IgD-negative memory B cell (primary cell): ENCODE measurements around the gene CLPSL1. TPM values are rescaled to one million over a fixed set of nuclear protein-coding genes. Genes with fewer than 3 reads are reported as not detected.

ENCODE experiments used
- H3K27ac Mint-ChIP-seq, 3 donors: one replicate each; pipeline ENCODE4 v1.8.0; 2020 to 2022; ENCODE audit warnings: mild to moderate bottlenecking in 3 of 3, mixed read lengths in 3 of 3, moderate library complexity in 1 of 3
- H3K27me3 Mint-ChIP-seq: one replicate; pipeline ENCODE4 v1.8.0; 2021; ENCODE audit warnings: mixed read lengths
- H3K36me3 Mint-ChIP-seq: one replicate; pipeline ENCODE4 v1.8.0; 2020; ENCODE audit warnings: mild to moderate bottlenecking, mixed read lengths
- H3K4me1 Mint-ChIP-seq, 3 donors: one replicate each; pipeline ENCODE4 v1.8.0; 2020 to 2022; ENCODE audit warnings: mixed read lengths in 3 of 3, mild to moderate bottlenecking in 1 of 3
- H3K4me3 Mint-ChIP-seq, 4 donors: one replicate each; pipeline ENCODE4 v1.8.0; 2020 to 2022; ENCODE audit warnings: mild to moderate bottlenecking in 4 of 4, mixed read lengths in 4 of 4, moderate library complexity in 3 of 4
- H3K9me3 Mint-ChIP-seq, 3 donors: one replicate each; pipeline ENCODE4 v1.8.0; 2020 to 2021; ENCODE audit warnings: mixed read lengths in 3 of 3, mild to moderate bottlenecking in 1 of 3
- polyA plus RNA-seq: library from polyadenylated mRNA; unstranded; fragments of 300-500 nt; fragmentation: Illumina TruSeq; gene quantifications from one replicate; pipeline ENCODE4 v1.2.3, GENCODE V29; 2021

Gene CLPSL1
- polyA plus RNA-seq, 1 donor from 2014 or later: not detected

GRCh38 chr6:35797837-35798526 is 17.2 kb downstream of the CLPSL1 start:
- Mint-ChIP-seq H3K9me3 (no peaks in the 10 kb centered on the region), H3K36me3 (no peaks in the 10 kb centered on the region), H3K27me3 (peaks cover 16% of the 10 kb centered on the region), H3K27ac (no peak overlapping the region), H3K4me3 (no peak overlapping the region), H3K4me1 (no peaks in the 10 kb centered on the region)

- Mint-ChIP-seq H3K27me3 (peaks cover 16% of the 10 kb centered on the region), H3K4me1 (no peaks in the 10 kb centered on the region), H3K27ac (no peak overlapping the region), H3K4me3 (no peak overlapping the region), H3K9me3 (no peaks in the 10 kb centered on the region), H3K36me3 (no peaks in the 10 kb centered on the region)
Measured at GRCh38 chr6:35798706-35799105, 17.9 kb downstream of the CLPSL1 start.

DNA sequence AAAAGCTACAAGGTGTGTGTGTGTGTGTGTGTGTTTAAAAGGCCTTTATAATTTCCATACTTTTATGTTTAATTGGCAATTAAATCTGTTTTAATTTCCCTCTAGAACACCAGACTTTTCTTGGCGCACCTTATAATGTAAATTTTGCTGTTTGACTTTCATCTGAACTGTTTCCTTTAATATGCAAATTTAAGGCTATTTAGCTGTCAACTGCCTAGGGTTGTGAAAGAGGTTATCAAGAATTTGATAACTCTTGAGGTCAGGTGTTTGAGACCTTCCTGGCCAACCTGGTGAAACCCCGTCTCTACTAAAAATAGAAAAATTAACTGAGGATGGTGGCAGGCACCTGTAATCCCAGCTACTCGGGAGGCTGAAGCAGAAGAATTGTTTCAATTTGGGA is 20.3 kb downstream of the CLPSL1 start:
- peaks cover 0 to 5% (median 0%) of the 10 kb centered on the region in 3 donors for H3K9me3 Mint-ChIP-seq
- peaks cover 0 to 2% (median 1%) of the 10 kb centered on the region in 3 donors for H3K4me1 Mint-ChIP-seq
- H3K27me3 Mint-ChIP-seq: peaks cover 22% of the 10 kb centered on the region
- H3K36me3 Mint-ChIP-seq: no peaks in the 10 kb centered on the region
- no peak overlapping the region for H3K27ac Mint-ChIP-seq
- H3K4me3 Mint-ChIP-seq: no peak overlapping the region

- peaks cover 1% of the 10 kb centered on the region for H3K36me3 Mint-ChIP-seq
- peak within 1 kb of the TSS in 1 of 4 donors; percentile 45 for H3K4me3 Mint-ChIP-seq
- peaks cover 0 to 2% (median 1%) of the 10 kb centered on the region in 3 donors for H3K4me1 Mint-ChIP-seq
- H3K27ac Mint-ChIP-seq: no peak within 1 kb of the TSS
- peaks cover 0 to 5% (median 0%) of the 10 kb centered on the region in 3 donors for H3K9me3 Mint-ChIP-seq
- peaks cover 14% of the 10 kb centered on the region for H3K27me3 Mint-ChIP-seq
Measured at GRCh38 chr6:35804996-35805736, 24.3 kb downstream of the CLPSL1 start, which contains the start of gene LHFPL5. Gene LHFPL5, plus strand, starts transcription at chr6:35805352. Its CDS starts 319 bp downstream, at chr6:35805671.

DNA sequence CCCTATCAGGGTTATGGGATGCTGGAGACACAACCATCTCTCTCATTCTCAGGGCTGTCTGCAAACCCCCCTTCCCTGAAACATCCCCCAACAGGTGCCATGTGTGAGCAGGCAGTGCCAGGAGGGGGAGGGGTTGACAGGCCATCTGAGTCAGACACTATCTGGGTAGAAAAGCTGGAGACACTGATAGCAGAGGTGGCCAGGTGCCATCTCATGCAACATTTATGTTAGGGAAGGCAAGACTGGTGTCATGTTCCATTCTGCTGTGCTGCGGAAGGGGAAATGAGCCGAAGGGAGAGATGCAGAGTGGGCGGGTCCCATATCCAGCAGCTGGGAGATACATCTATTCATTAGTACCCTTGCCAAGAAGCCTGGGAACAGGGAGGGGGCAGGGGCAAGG is 27.9 kb downstream of the CLPSL1 start:
- peaks cover 0 to 5% (median 0%) of the 10 kb centered on the region in 3 donors for H3K9me3 Mint-ChIP-seq
- peaks cover 0 to 2% (median 1%) of the 10 kb centered on the region in 3 donors for H3K4me1 Mint-ChIP-seq
- H3K27me3 Mint-ChIP-seq: peaks cover 14% of the 10 kb centered on the region
- H3K27ac Mint-ChIP-seq: no peak overlapping the region
- H3K36me3 Mint-ChIP-seq: peaks cover 1% of the 10 kb centered on the region
- no peak overlapping the region for H3K4me3 Mint-ChIP-seq

DNA sequence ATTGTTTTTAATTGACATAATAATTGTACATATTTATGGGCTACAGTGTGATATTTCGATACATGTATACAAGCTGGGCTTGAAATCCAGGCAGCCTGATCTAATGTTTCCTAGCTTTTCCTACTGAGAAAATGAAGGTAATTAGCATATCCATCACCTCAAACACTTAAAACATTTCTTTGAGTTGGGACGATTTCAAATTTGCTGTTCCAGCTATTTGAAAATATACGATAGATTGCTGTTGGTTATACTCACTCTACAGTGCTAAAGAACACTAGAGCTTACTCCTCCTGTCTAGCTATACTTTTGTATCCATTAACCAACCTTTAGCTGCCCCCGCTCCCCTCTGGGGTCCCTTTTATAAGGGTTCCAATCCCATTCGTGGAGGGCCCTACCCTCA is 29.0 kb downstream of the CLPSL1 start:
- Mint-ChIP-seq H3K27me3 (peaks cover 13% of the 10 kb centered on the region), H3K4me3 (no peak overlapping the region), H3K4me1 (peaks cover 0 to under 1% (median under 1%) of the 10 kb centered on the region in 3 donors), H3K9me3 (peaks cover 0 to 5% (median 0%) of the 10 kb centered on the region in 3 donors), H3K27ac (no peak overlapping the region), H3K36me3 (peaks cover 1% of the 10 kb centered on the region)

- no peaks in the 10 kb centered on the region for H3K4me1 Mint-ChIP-seq
- H3K27ac Mint-ChIP-seq: no peak overlapping the region
- H3K27me3 Mint-ChIP-seq: peaks cover 7% of the 10 kb centered on the region
- H3K4me3 Mint-ChIP-seq: no peak overlapping the region
- H3K9me3 Mint-ChIP-seq: no peaks in the 10 kb centered on the region
- H3K36me3 Mint-ChIP-seq: peaks cover 1% of the 10 kb centered on the region
Measured at GRCh38 chr6:35810971-35811698, 30.3 kb downstream of the CLPSL1 start.

DNA sequence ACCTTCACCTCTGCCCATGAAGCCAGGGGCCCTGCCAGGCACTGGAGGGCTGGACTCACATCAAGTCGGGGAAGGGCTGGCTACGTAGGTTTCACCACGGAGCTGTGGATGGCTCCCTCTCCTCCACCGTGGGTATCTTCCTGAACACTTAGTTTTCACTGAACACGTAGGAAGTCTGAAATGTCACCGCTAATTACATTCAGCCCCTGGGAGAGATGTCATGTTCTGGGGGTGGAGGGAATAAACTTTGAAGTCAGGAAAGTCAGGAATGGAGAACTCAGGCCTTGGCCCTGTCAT is 30.8 kb downstream of the CLPSL1 start:
- peaks cover 4% of the 10 kb centered on the region for H3K27me3 Mint-ChIP-seq
- H3K36me3 Mint-ChIP-seq: peaks cover 1% of the 10 kb centered on the region
- no peaks in the 10 kb centered on the region for H3K4me1 Mint-ChIP-seq
- no peaks in the 10 kb centered on the region for H3K9me3 Mint-ChIP-seq
- no peak overlapping the region for H3K4me3 Mint-ChIP-seq
- H3K27ac Mint-ChIP-seq: no peak overlapping the region

DNA sequence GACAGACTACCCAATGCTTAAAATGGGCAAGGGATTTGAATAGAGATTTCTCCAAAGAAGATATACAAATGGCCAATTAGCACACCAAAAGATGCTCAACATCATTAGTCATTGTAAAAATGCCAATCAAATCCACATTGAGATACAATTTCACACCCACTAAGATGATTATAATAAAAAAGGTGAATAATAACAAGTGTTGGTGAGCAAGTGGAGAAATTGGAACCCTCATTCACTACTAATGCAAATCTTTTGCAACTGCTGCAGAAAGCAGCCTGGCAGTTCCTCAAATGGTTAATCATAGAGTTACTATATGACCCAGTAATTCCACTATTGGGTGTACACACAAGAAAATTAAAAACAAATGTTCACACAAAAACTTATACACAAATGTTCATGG is 36.7 kb downstream of the CLPSL1 start:
- Mint-ChIP-seq H3K4me1 (peaks cover 2 to 5% (median 4%) of the 10 kb centered on the region in 3 donors), H3K27me3 (peaks cover 4% of the 10 kb centered on the region), H3K27ac (no peak overlapping the region), H3K9me3 (peaks cover 0 to 2% (median 0%) of the 10 kb centered on the region in 3 donors), H3K36me3 (peaks cover 1% of the 10 kb centered on the region), H3K4me3 (no peak overlapping the region)

DNA sequence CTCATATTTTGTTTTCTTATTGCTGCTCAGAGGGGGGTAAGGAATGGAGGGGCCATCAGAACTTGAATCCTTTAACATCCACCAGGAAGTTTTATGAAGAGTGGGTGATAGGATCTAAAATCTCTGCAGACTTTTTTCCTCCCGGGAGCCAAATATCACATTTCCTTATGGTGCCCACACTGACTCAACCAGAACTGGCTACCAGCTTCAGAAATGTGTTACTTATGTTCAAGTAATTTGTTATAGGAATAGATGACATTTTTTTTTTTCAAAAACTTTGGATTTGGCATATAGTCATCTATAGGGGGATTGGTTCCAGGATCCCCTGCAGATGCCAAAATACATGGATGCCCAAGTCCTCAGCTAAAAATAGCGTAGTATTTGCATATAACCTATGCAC is 42.8 kb downstream of the CLPSL1 start:
- H3K4me3 Mint-ChIP-seq: no peak overlapping the region
- H3K27me3 Mint-ChIP-seq: peaks cover 9% of the 10 kb centered on the region
- H3K27ac Mint-ChIP-seq: no peak overlapping the region
- no peaks in the 10 kb centered on the region for H3K9me3 Mint-ChIP-seq
- H3K4me1 Mint-ChIP-seq: peaks cover 2 to 5% (median 4%) of the 10 kb centered on the region in 3 donors
- no peaks in the 10 kb centered on the region for H3K36me3 Mint-ChIP-seq

- H3K27me3 Mint-ChIP-seq: peaks cover 9% of the 10 kb centered on the region
- peaks cover 0 to 1% (median 0%) of the 10 kb centered on the region in 3 donors for H3K9me3 Mint-ChIP-seq
- H3K27ac Mint-ChIP-seq: no peak overlapping the region
- H3K4me1 Mint-ChIP-seq: peaks cover 2 to 5% (median 4%) of the 10 kb centered on the region in 3 donors
- peak overlapping the region in 1 of 4 donors; percentile 39 for H3K4me3 Mint-ChIP-seq
- H3K36me3 Mint-ChIP-seq: no peaks in the 10 kb centered on the region
Measured at GRCh38 chr6:35824552-35825192, 43.9 kb downstream of the CLPSL1 start.

DNA sequence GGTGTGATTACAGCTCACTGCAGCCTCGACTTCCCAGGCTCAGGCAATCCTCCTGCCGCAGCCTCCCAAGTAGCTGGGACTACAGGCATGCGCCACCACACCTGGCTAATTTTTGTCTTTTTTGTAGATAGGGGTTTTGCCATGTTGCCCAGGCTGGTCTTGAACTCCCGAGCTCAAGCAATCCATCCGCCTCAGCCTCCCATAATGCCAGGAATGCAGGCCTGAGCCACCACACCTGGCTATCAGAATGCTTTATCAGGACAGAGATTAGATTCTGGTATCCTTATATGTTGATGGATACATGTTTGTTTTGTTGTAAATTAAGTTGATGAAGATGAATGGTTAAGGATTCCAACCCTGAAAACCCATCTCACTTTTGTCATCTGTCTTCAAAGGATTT is 48.5 kb downstream of the CLPSL1 start:
- H3K36me3 Mint-ChIP-seq: peaks cover under 1% of the 10 kb centered on the region
- H3K27ac Mint-ChIP-seq: no peak overlapping the region
- H3K9me3 Mint-ChIP-seq: peaks cover 0 to 1% (median 0%) of the 10 kb centered on the region in 3 donors
- H3K4me3 Mint-ChIP-seq: no peak overlapping the region
- H3K27me3 Mint-ChIP-seq: peaks cover 2% of the 10 kb centered on the region
- H3K4me1 Mint-ChIP-seq: no peaks in the 10 kb centered on the region

- Mint-ChIP-seq H3K4me1 (no peaks in the 10 kb centered on the region), H3K4me3 (no peak overlapping the region), H3K27me3 (no peaks in the 10 kb centered on the region), H3K9me3 (peaks cover 0 to 1% (median 0%) of the 10 kb centered on the region in 3 donors), H3K36me3 (peaks cover 2% of the 10 kb centered on the region), H3K27ac (no peak overlapping the region)
Measured at GRCh38 chr6:35831257-35832007, 50.6 kb downstream of the CLPSL1 start.

DNA sequence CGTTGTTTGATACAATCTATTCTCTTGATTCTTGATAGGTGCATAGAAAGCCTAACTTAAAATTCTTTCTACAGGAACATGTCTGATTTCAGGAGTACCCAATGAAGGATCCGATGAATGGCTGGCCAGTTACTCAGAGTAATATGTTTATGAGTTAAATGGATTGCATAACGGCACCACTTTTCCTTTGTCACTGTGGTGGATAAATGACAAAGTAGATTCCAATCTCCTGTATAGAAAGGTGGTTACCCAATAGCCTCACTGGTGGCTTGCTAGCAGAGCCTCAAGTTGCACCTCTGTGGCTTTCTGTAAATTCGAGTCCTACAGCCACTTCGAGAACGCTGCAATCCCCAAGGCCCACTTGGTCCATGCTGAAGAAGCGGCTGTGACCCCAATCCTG is 52.7 kb downstream of the CLPSL1 start:
- Mint-ChIP-seq H3K27me3 (no peaks in the 10 kb centered on the region), H3K36me3 (peaks cover 5% of the 10 kb centered on the region), H3K27ac (no peak overlapping the region), H3K9me3 (peaks cover 0 to 1% (median 0%) of the 10 kb centered on the region in 3 donors), H3K4me3 (no peak overlapping the region), H3K4me1 (no peaks in the 10 kb centered on the region)
